Measurements from ENCODE around the gene ATF1.
"Not testable (repeated sequence)": the region's sequence is repeated elsewhere in the genome, so short reads cannot be mapped to it uniquely, and the experiment has no call there.

The ATF1 gene

GRCh38 chr12:50806176-50806575, 42.3 kb downstream of the ATF1 start:
- Histone ChIP-seq H3K4me1 (ENCODE audit: control insufficient read depth, insufficient read depth, low read length) (no peaks in the 10 kb centered on the region), H3K27ac (ENCODE audit: low read depth, low read length) (no peak overlapping the region), H3K4me3 (ENCODE audit: low read depth, low read length) (no peak overlapping the region), H3K9ac (ENCODE audit: low read depth, low read length) (no peak overlapping the region), H3K36me3 (ENCODE audit: control insufficient read depth, insufficient read depth, low read length) (peaks cover 25% of the 10 kb centered on the region), H3K9me3 (ENCODE audit: control insufficient read depth, insufficient read depth, low read length) (no peaks in the 10 kb centered on the region), H3K27me3 (ENCODE audit: control insufficient read depth, insufficient read depth, low read length) (no peaks in the 10 kb centered on the region)

GRCh38 chr12:50809131-50809530, 45.2 kb downstream of the ATF1 start:
- H3K4me1 ChIP-seq (ENCODE audit: control insufficient read depth, insufficient read depth, low read length); H3K27me3 ChIP-seq (ENCODE audit: control insufficient read depth, insufficient read depth, low read length); H3K27ac ChIP-seq (ENCODE audit: low read depth, low read length); H3K4me3 ChIP-seq (ENCODE audit: low read depth, low read length); H3K9me3 ChIP-seq (ENCODE audit: control insufficient read depth, insufficient read depth, low read length); H3K9ac ChIP-seq (ENCODE audit: low read depth, low read length): not testable (repeated sequence)
- peaks cover 38% of the 10 kb centered on the region for H3K36me3 ChIP-seq (ENCODE audit: control insufficient read depth, insufficient read depth, low read length)

GRCh38 chr12:50814921-50815320, 51.0 kb downstream of the ATF1 start:
- H3K9ac ChIP-seq (ENCODE audit: low read depth, low read length); H3K4me3 ChIP-seq (ENCODE audit: low read depth, low read length); H3K27me3 ChIP-seq (ENCODE audit: control insufficient read depth, insufficient read depth, low read length); H3K9me3 ChIP-seq (ENCODE audit: control insufficient read depth, insufficient read depth, low read length); H3K4me1 ChIP-seq (ENCODE audit: control insufficient read depth, insufficient read depth, low read length); H3K27ac ChIP-seq (ENCODE audit: low read depth, low read length): not testable (repeated sequence)
- H3K36me3 ChIP-seq (ENCODE audit: control insufficient read depth, insufficient read depth, low read length), result peaks cover 83% of the 10 kb centered on the region

GRCh38 chr12:50820177-50820576, 56.3 kb downstream of the ATF1 start:
- no peaks in the 10 kb centered on the region for H3K4me1 ChIP-seq (ENCODE audit: control insufficient read depth, insufficient read depth, low read length)
- peaks cover 55% of the 10 kb centered on the region for H3K36me3 ChIP-seq (ENCODE audit: control insufficient read depth, insufficient read depth, low read length)
- no peak overlapping the region for H3K27ac ChIP-seq (ENCODE audit: low read depth, low read length)

GRCh38 chr12:50822082-50822481, 58.2 kb downstream of the ATF1 start:
- H3K9ac ChIP-seq (ENCODE audit: low read depth, low read length), result no peak overlapping the region
- H3K36me3 ChIP-seq (ENCODE audit: control insufficient read depth, insufficient read depth, low read length), result peaks cover 36% of the 10 kb centered on the region
- H3K27ac ChIP-seq (ENCODE audit: low read depth, low read length), result no peak overlapping the region
- H3K27me3 ChIP-seq (ENCODE audit: control insufficient read depth, insufficient read depth, low read length), result no peaks in the 10 kb centered on the region
- H3K4me3 ChIP-seq (ENCODE audit: low read depth, low read length), result no peak overlapping the region
- no peaks in the 10 kb centered on the region for H3K4me1 ChIP-seq (ENCODE audit: control insufficient read depth, insufficient read depth, low read length)
- no peaks in the 10 kb centered on the region for H3K9me3 ChIP-seq (ENCODE audit: control insufficient read depth, insufficient read depth, low read length)

More at GRCh38 chr12:50820177-50820576, 56.3 kb downstream of the ATF1 start:
- no peaks in the 10 kb centered on the region for H3K27me3 ChIP-seq (ENCODE audit: control insufficient read depth, insufficient read depth, low read length)
- no peak overlapping the region for H3K4me3 ChIP-seq (ENCODE audit: low read depth, low read length)
- H3K9ac ChIP-seq (ENCODE audit: low read depth, low read length), result no peak overlapping the region
- H3K9me3 ChIP-seq (ENCODE audit: control insufficient read depth, insufficient read depth, low read length), result no peaks in the 10 kb centered on the region

- not testable (repeated sequence) for H3K27ac ChIP-seq (ENCODE audit: low read depth, low read length); H3K4me3 ChIP-seq (ENCODE audit: low read depth, low read length); H3K9me3 ChIP-seq (ENCODE audit: control insufficient read depth, insufficient read depth, low read length); H3K4me1 ChIP-seq (ENCODE audit: control insufficient read depth, insufficient read depth, low read length); H3K9ac ChIP-seq (ENCODE audit: low read depth, low read length); H3K27me3 ChIP-seq (ENCODE audit: control insufficient read depth, insufficient read depth, low read length)
- peaks cover 23% of the 10 kb centered on the region for H3K36me3 ChIP-seq (ENCODE audit: control insufficient read depth, insufficient read depth, low read length)
These were observed 59.8 kb downstream of the ATF1 start for GRCh38 chr12:50823724-50824123.

- Histone ChIP-seq H3K9ac (ENCODE audit: low read depth, low read length) (no peak overlapping the region), H3K27ac (ENCODE audit: low read depth, low read length) (no peak overlapping the region), H3K9me3 (ENCODE audit: control insufficient read depth, insufficient read depth, low read length) (no peaks in the 10 kb centered on the region)
These were observed 61.0 kb downstream of the ATF1 start for GRCh38 chr12:50824914-50825313.

GRCh38 chr12:50825372-50825838, 61.5 kb downstream of the ATF1 start:
- Histone ChIP-seq H3K36me3 (ENCODE audit: control insufficient read depth, insufficient read depth, low read length) (peaks cover 6% of the 10 kb centered on the region; the same call in 1 of the 2 replicates), H3K27ac (ENCODE audit: low read depth, low read length) (no peak overlapping the region), H3K9me3 (ENCODE audit: control insufficient read depth, insufficient read depth, low read length) (no peaks in the 10 kb centered on the region), H3K27me3 (ENCODE audit: control insufficient read depth, insufficient read depth, low read length) (no peaks in the 10 kb centered on the region), H3K9ac (ENCODE audit: low read depth, low read length) (no peak overlapping the region), H3K4me3 (ENCODE audit: low read depth, low read length) (no peak overlapping the region), H3K4me1 (ENCODE audit: control insufficient read depth, insufficient read depth, low read length) (no peaks in the 10 kb centered on the region)

More at GRCh38 chr12:50824914-50825313, 61.0 kb downstream of the ATF1 start:
- Histone ChIP-seq H3K27me3 (ENCODE audit: control insufficient read depth, insufficient read depth, low read length) (no peaks in the 10 kb centered on the region), H3K4me3 (ENCODE audit: low read depth, low read length) (no peak overlapping the region), H3K36me3 (ENCODE audit: control insufficient read depth, insufficient read depth, low read length) (peaks cover 11% of the 10 kb centered on the region; the same call in 1 of the 2 replicates), H3K4me1 (ENCODE audit: control insufficient read depth, insufficient read depth, low read length) (no peaks in the 10 kb centered on the region)

- H3K9me3 ChIP-seq (ENCODE audit: control insufficient read depth, insufficient read depth, low read length), result peaks cover 1% of the 10 kb centered on the region; the same call in 1 of the 2 replicates
- H3K27me3 ChIP-seq (ENCODE audit: control insufficient read depth, insufficient read depth, low read length), result no peaks in the 10 kb centered on the region
- no peak overlapping the region for H3K27ac ChIP-seq (ENCODE audit: low read depth, low read length)
- H3K36me3 ChIP-seq (ENCODE audit: control insufficient read depth, insufficient read depth, low read length), result no peaks in the 10 kb centered on the region
- H3K9ac ChIP-seq (ENCODE audit: low read depth, low read length), result no peak overlapping the region
- H3K4me3 ChIP-seq (ENCODE audit: low read depth, low read length), result no peak overlapping the region
- H3K4me1 ChIP-seq (ENCODE audit: control insufficient read depth, insufficient read depth, low read length), result no peaks in the 10 kb centered on the region
These were observed 64.2 kb downstream of the ATF1 start for GRCh38 chr12:50828121-50828520.

- no peak overlapping the region for H3K27ac ChIP-seq (ENCODE audit: low read depth, low read length)
These were observed 65.0 kb downstream of the ATF1 start for GRCh38 chr12:50828886-50829285.

GRCh38 chr12:50833801-50834200, 69.9 kb downstream of the ATF1 start:
- H3K36me3 ChIP-seq (ENCODE audit: control insufficient read depth, insufficient read depth, low read length); H3K4me1 ChIP-seq (ENCODE audit: control insufficient read depth, insufficient read depth, low read length); H3K4me3 ChIP-seq (ENCODE audit: low read depth, low read length): not testable (repeated sequence)

More at GRCh38 chr12:50828886-50829285, 65.0 kb downstream of the ATF1 start:
- H3K9me3 ChIP-seq (ENCODE audit: control insufficient read depth, insufficient read depth, low read length), result peaks cover 7% of the 10 kb centered on the region
- no peaks in the 10 kb centered on the region for H3K4me1 ChIP-seq (ENCODE audit: control insufficient read depth, insufficient read depth, low read length)
- H3K27me3 ChIP-seq (ENCODE audit: control insufficient read depth, insufficient read depth, low read length), result no peaks in the 10 kb centered on the region
- no peaks in the 10 kb centered on the region for H3K36me3 ChIP-seq (ENCODE audit: control insufficient read depth, insufficient read depth, low read length)
- no peak overlapping the region for H3K4me3 ChIP-seq (ENCODE audit: low read depth, low read length)
- H3K9ac ChIP-seq (ENCODE audit: low read depth, low read length), result no peak overlapping the region

GRCh38 chr12:50839042-50839441, 75.1 kb downstream of the ATF1 start:
- peaks cover 8% of the 10 kb centered on the region for H3K9me3 ChIP-seq (ENCODE audit: control insufficient read depth, insufficient read depth, low read length)
- no peak overlapping the region for H3K27ac ChIP-seq (ENCODE audit: low read depth, low read length)
- no peaks in the 10 kb centered on the region for H3K4me1 ChIP-seq (ENCODE audit: control insufficient read depth, insufficient read depth, low read length)
- H3K36me3 ChIP-seq (ENCODE audit: control insufficient read depth, insufficient read depth, low read length), result no peaks in the 10 kb centered on the region
- no peak overlapping the region for H3K9ac ChIP-seq (ENCODE audit: low read depth, low read length)
- no peaks in the 10 kb centered on the region for H3K27me3 ChIP-seq (ENCODE audit: control insufficient read depth, insufficient read depth, low read length)
- H3K4me3 ChIP-seq (ENCODE audit: low read depth, low read length), result no peak overlapping the region

More at GRCh38 chr12:50833801-50834200, 69.9 kb downstream of the ATF1 start:
- peaks cover 17% of the 10 kb centered on the region for H3K9me3 ChIP-seq (ENCODE audit: control insufficient read depth, insufficient read depth, low read length)
- H3K9ac ChIP-seq (ENCODE audit: low read depth, low read length); H3K27me3 ChIP-seq (ENCODE audit: control insufficient read depth, insufficient read depth, low read length); H3K27ac ChIP-seq (ENCODE audit: low read depth, low read length): not testable (repeated sequence)

All from HUES48 (cell line).